Hepatocyte (in vitro differentiated cells): ENCODE data around the gene FGF7.

Source experiments
- CTCF ChIP-seq: fragments of 200-600 bp; sonication (generic); IDR thresholded peaks from 2 replicates; pipeline ENCODE4 v1.5.1; 2016; ENCODE audit warnings: antibody characterized with exemption, mild to moderate bottlenecking; ENCODE audit not compliant: poor library complexity
- EZH2 ChIP-seq: fragments of 200-600 bp; sonication (generic); IDR thresholded peaks from 2 replicates; pipeline ENCODE4 v1.6.1; 2016; ENCODE audit warnings: antibody characterized with exemption, mild to moderate bottlenecking, borderline replicate concordance
- EZH2phosphoT487 ChIP-seq: fragments of 200-600 bp; sonication (generic); IDR thresholded peaks from one replicate; pipeline ENCODE4 v1.6.1; 2018; ENCODE audit warnings: antibody characterized with exemption, mild to moderate bottlenecking, low read depth, moderate library complexity; ENCODE audit not compliant: unreplicated experiment, severe bottlenecking

GRCh38 chr15:49383266-49383665, 39.8 kb upstream of the FGF7 start:
- TF ChIP-seq CTCF (no peak), EZH2 (no peak), EZH2phosphoT487 (no peak)
